NB4 (cell line): Measurements from ENCODE around the gene POLDIP3.

ENCODE experiments used
- MYC ChIP-seq: IDR thresholded peaks from 2 replicates; pipeline ENCODE4 v1.6.1; 2011; ENCODE audit warnings: low read depth, low read length
- POLR2A ChIP-seq: IDR thresholded peaks from 2 replicates; pipeline ENCODE4 v1.6.1; 2011; ENCODE audit warnings: mild to moderate bottlenecking; ENCODE audit not compliant: insufficient read length; ENCODE audit errors: extremely low read depth
- TF ChIP-seq, protein P1 (sequence below): IDR thresholded peaks from one replicate; pipeline ENCODE4 v1.5.1; 2012; ENCODE audit warnings: low read depth, low read length
- TF ChIP-seq, protein P2 (sequence below): IDR thresholded peaks from 2 replicates; pipeline ENCODE4 v1.6.1; 2011; ENCODE audit warnings: low read depth, low read length

DNA sequence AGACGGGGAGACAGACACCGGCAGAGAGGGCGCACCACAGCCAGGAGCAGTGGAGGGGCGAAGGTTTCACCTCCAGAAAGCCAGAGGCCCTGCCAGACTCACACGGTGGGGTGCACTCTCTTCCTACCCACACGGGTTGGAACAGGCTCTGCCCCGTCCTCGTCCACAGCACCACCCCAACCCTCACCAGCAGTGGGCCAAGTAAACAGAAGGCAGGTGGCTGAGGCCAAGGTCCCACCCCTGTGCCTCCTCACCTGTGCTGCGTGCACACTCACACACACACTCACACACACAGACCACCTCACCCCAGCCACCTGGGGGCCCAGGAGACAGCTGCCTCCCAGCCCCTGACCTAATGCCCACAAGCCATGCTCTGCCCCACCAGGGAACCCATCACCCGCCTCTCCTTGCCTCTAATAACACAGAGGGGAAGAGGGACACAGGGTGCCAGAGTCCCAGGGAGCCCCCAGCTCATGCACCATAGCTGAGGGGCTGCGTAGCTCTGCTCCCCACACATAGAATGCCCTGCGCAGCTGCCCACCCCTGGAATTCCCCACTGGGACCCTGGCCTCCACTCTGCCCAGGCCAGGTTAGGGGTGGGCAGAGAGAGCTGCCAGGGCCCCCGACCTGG is 31.4 kb upstream of the POLDIP3 start:
- TF ChIP-seq POLR2A (no peak), MYC (no peak)
- TF ChIP-seq, protein P1, sequence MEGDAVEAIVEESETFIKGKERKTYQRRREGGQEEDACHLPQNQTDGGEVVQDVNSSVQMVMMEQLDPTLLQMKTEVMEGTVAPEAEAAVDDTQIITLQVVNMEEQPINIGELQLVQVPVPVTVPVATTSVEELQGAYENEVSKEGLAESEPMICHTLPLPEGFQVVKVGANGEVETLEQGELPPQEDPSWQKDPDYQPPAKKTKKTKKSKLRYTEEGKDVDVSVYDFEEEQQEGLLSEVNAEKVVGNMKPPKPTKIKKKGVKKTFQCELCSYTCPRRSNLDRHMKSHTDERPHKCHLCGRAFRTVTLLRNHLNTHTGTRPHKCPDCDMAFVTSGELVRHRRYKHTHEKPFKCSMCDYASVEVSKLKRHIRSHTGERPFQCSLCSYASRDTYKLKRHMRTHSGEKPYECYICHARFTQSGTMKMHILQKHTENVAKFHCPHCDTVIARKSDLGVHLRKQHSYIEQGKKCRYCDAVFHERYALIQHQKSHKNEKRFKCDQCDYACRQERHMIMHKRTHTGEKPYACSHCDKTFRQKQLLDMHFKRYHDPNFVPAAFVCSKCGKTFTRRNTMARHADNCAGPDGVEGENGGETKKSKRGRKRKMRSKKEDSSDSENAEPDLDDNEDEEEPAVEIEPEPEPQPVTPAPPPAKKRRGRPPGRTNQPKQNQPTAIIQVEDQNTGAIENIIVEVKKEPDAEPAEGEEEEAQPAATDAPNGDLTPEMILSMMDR: no peak
- TF ChIP-seq, protein P2, sequence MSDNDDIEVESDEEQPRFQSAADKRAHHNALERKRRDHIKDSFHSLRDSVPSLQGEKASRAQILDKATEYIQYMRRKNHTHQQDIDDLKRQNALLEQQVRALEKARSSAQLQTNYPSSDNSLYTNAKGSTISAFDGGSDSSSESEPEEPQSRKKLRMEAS: no peak
